HepG2 (cell line): ENCODE results near the gene SLC6A12. TPM values are rescaled to one million over a fixed set of nuclear protein-coding genes. Genes with fewer than 3 reads are reported as not detected.

ENCODE experiments used
- ATAC-seq: fragments of 200-7000 bp; cut with Tn5 transposase; 3 replicates; pipeline ENCODE4 v1.9.1; 2020; ENCODE audit warnings: mild to moderate bottlenecking, moderate library complexity
- Bru-seq: library from RNA; stranded (reverse); fragments of 400-500 nt; gene quantifications from one replicate; lab custom pipeline; 2021; lab: Mats Ljungman, UMichigan
- BruChase-seq, 2 experiments: library from RNA; stranded (reverse); fragments of 400-500 nt; gene quantifications; one replicate each; lab custom pipeline; 2021; lab: Mats Ljungman, UMichigan
- BruUV-seq: library from RNA; stranded (reverse); fragments of 400-500 nt; replicated peaks from 2 replicates; lab custom pipeline; 2021; lab: Mats Ljungman, UMichigan
- CTCF ChIA-PET: fragments of 300-600 bp; formaldehyde crosslinking; extraction: SDS; loops from one replicate; lab custom pipeline; 2021; ENCODE audit warnings: low total read pairs, inconsistent platforms, low intra/inter-chr PET ratio; lab: Yijun Ruan, JAX
- POLR2A ChIA-PET: fragments of 350-600 bp; sonication (Branson Sonifier 250); formaldehyde crosslinking; loops from one replicate; lab custom pipeline; 2020; ENCODE audit warnings: antibody characterized with exemption, inconsistent platforms; lab: Yijun Ruan, JAX
- DNase-seq: peaks from one replicate; pipeline ENCODE4 v3.0.0-alpha.2; 2015; ENCODE audit warnings: low spot score
- FAIRE-seq: peaks from 3 replicates; lab custom pipeline; 2011; peaks lifted over from hg19 to GRCh38; lab: Jason Lieb, UNC
- H2AFZ ChIP-seq: one replicate; pipeline ENCODE4 v1.6.1; 2011; ENCODE audit warnings: low read length, inconsistent platforms
- H3K27ac ChIP-seq: fragments of 300-600 bp; 3 replicates; pipeline ENCODE4 v1.8.0; 2011; ENCODE audit warnings: mixed run types, mild to moderate bottlenecking, mixed read lengths, low read length, inconsistent platforms; ENCODE audit not compliant: insufficient read depth; ENCODE audit errors: extremely low read length
- H3K27me3 ChIP-seq, 2 experiments: fragments of 200-600 bp in 1 of 2; 2 replicates in 1 of 2; 3 replicates in 1 of 2; pipeline versions ENCODE4 v1.6.0 to v1.8.0; 2011; ENCODE audit warnings: low read length in 2 of 2, mild to moderate bottlenecking in 2 of 2, moderate library complexity in 2 of 2, inconsistent platforms in 1 of 2; ENCODE audit not compliant: insufficient read depth in 2 of 2, control insufficient read depth in 1 of 2
- H3K36me3 ChIP-seq, 2 experiments: fragments of 200-600 bp in 1 of 2; replicated peaks in 1 of 2; 2 replicates in 1 of 2; 3 replicates in 1 of 2; pipeline versions ENCODE4 v1.5.1 to v1.8.0; 2011; ENCODE audit warnings: low read length in 2 of 2, inconsistent platforms in 1 of 2; ENCODE audit not compliant: insufficient read depth in 2 of 2, control insufficient read depth in 1 of 2
- H3K4me1 ChIP-seq: 2 replicates; pipeline ENCODE4 v1.5.1; 2012; ENCODE audit warnings: low read length, inconsistent platforms; ENCODE audit not compliant: insufficient read depth
- H3K4me2 ChIP-seq: 2 replicates; pipeline ENCODE4 v1.6.0; 2011; ENCODE audit warnings: low read depth, low read length, inconsistent platforms
- H3K4me3 ChIP-seq, 3 experiments: fragments of 200-600 bp in 1 of 3; sonication (generic), shearing (Covaris generic) in 1 of 3; replicated peaks in 1 of 3; 2 replicates each; pipeline ENCODE4 v1.5.1; 2011 to 2016; ENCODE audit warnings: low read length in 3 of 3, inconsistent platforms in 2 of 3, low read depth in 2 of 3, mild to moderate bottlenecking in 2 of 3, control low read depth in 1 of 3, mixed read lengths in 1 of 3; ENCODE audit not compliant: insufficient read depth in 1 of 3
- H3K79me2 ChIP-seq: one replicate; pipeline ENCODE4 v1.6.1; 2011; ENCODE audit warnings: low read length, inconsistent platforms; ENCODE audit not compliant: insufficient read depth
- H3K9ac ChIP-seq: 2 replicates; pipeline ENCODE4 v1.6.0; 2011; ENCODE audit warnings: mild to moderate bottlenecking, low read depth, low read length, inconsistent platforms; ENCODE audit not compliant: insufficient read depth
- H3K9me3 ChIP-seq: 2 replicates; pipeline ENCODE4 v1.5.1; 2012; ENCODE audit warnings: mild to moderate bottlenecking, low read length
- H4K20me1 ChIP-seq: 2 replicates; pipeline ENCODE4 v1.6.0; 2011; ENCODE audit warnings: inconsistent platforms, mild to moderate bottlenecking, low read length, moderate library complexity; ENCODE audit not compliant: insufficient read depth
- EZH2 ChIP-seq: conservative IDR thresholded peaks from 2 replicates; pipeline ENCODE4 v1.6.1; 2012; ENCODE audit warnings: mild to moderate bottlenecking, low read depth, low read length, moderate library complexity
- FOSL2 ChIP-seq: sonication (generic); formaldehyde crosslinking; IDR thresholded peaks from 2 replicates; pipeline ENCODE4 v1.4.0; 2020; ENCODE audit warnings: missing genetic modification reagents
- HNRNPL ChIP-seq: fragments of 200-400 bp; formaldehyde crosslinking; IDR thresholded peaks from 2 replicates; pipeline ENCODE4 v1.6.1; 2017; ENCODE audit warnings: mild to moderate bottlenecking, low read depth, low read length
- HOMEZ ChIP-seq: IDR thresholded peaks from 2 replicates; pipeline ENCODE4 v1.6.1; 2016; ENCODE audit warnings: low read depth
- PATZ1 ChIP-seq: sonication (generic); formaldehyde crosslinking; IDR thresholded peaks from 2 replicates; pipeline ENCODE4 v1.4.0; 2020; ENCODE audit warnings: missing genetic modification reagents
- PCBP1 ChIP-seq: fragments of 200-400 bp; formaldehyde crosslinking; IDR thresholded peaks from 2 replicates; pipeline ENCODE4 v1.6.1; 2017; ENCODE audit warnings: mild to moderate bottlenecking, low read depth, low read length, borderline replicate concordance
- POLR2G ChIP-seq: fragments of 200-400 bp; formaldehyde crosslinking; IDR thresholded peaks from 2 replicates; pipeline ENCODE4 v1.6.1; 2018; ENCODE audit warnings: mild to moderate bottlenecking, low read depth, low read length, moderate library complexity
- SIN3A ChIP-seq: IDR thresholded peaks from 2 replicates; pipeline ENCODE4 v1.6.1; 2011; ENCODE audit warnings: low read depth, mild to moderate bottlenecking, control low read depth, low read length, borderline replicate concordance
- STAT5B ChIP-seq: sonication (generic); formaldehyde crosslinking; IDR thresholded peaks from 2 replicates; pipeline ENCODE4 v1.4.0; 2020; ENCODE audit warnings: missing genetic modification reagents
- ZFX ChIP-seq: sonication (generic); formaldehyde crosslinking; IDR thresholded peaks from 2 replicates; pipeline ENCODE4 v1.4.0; 2020; ENCODE audit warnings: mild to moderate bottlenecking, low read depth, missing genetic modification reagents, moderate library complexity
- ZNF891 ChIP-seq: sonication (generic); formaldehyde crosslinking; IDR thresholded peaks from 2 replicates; pipeline ENCODE4 v1.5.0; 2020; ENCODE audit warnings: mild to moderate bottlenecking, missing genetic modification reagents
- WGBS: methylation state at CpG from one replicate; pipeline ENCODE4 v1.1.6; 2017; ENCODE audit warnings: low lambda C conversion rate; 5-methylcytosine and 5-hydroxymethylcytosine counted together
- in situ Hi-C: cut with HindIII; loops from 2 replicates; pipeline ENCODE4 v1.10.0; 2017; ENCODE audit warnings: low pct_unique_long_range_greater_than_20kb; ENCODE audit not compliant: extremely low pct_ligation_motif_present
- intact Hi-C: fragments of 100-400 bp; cut with micrococcal nuclease; formaldehyde crosslinking; loops from one replicate; pipeline ENCODE4 v1.10.0; 2022; ENCODE audit not compliant: unreplicated experiment
- long read RNA-seq, 2 experiments: library from RNA in 1 of 2; library from polyadenylated mRNA in 1 of 2; stranded (forward) in 1 of 2; unstranded in 1 of 2; transcript quantifications; one replicate each; pipeline ENCODE4 v2.0.0, GENCODE V29; 2019 to 2022
- polyA minus RNA-seq, 3 experiments: library from RNA; depleted of rRNA, polyadenylated mRNA; stranded (reverse); fragments of >200 nt; gene quantifications; 2 replicates each; pipeline ENCODE4 v1.2.3, GENCODE V29; 2011; ENCODE audit warnings: low replicate concordance in 1 of 3
- polyA plus RNA-seq, 8 experiments: library from polyadenylated mRNA; depleted of rRNA in 3 of 8; stranded (reverse) in 7 of 8; unstranded in 1 of 8; fragments of >200 nt; fragmentation: Illumina TruSeq in 4 of 8; extraction: Trizol in 4 of 8; gene quantifications; 2 replicates each; pipeline versions ENCODE4 v1.2.1 to v1.2.3, GENCODE V29; 2011 to 2016; ENCODE audit warnings: low read depth in 4 of 8, missing spikeins in 1 of 8, mixed read lengths in 1 of 8; ENCODE audit not compliant: insufficient read depth in 1 of 8
- total RNA-seq, 5 experiments: library from RNA; depleted of rRNA; stranded (reverse); fragments of >200 nt; fragmentation: Illumina TruSeq; extraction: Trizol; gene quantifications; 2 replicates each; pipeline ENCODE4 v1.2.3, GENCODE V29; 2016; ENCODE audit warnings: low read depth in 1 of 5

SLC6A12 gene
- total RNA-seq (2016; rRNA removed; fragmentation: Illumina TruSeq; extraction: Trizol) = 9.5 and 18.8 TPM in 2 replicates
- total RNA-seq (2016; cell fraction: cytosol; rRNA removed; fragmentation: Illumina TruSeq; extraction: Trizol; ENCODE audit: low read depth) = 3.7 and 5.6 TPM in 2 replicates
- total RNA-seq (2016; cell fraction: insoluble cytoplasmic fraction; rRNA removed; fragmentation: Illumina TruSeq; extraction: Trizol) = 10.4 and 17.8 TPM in 2 replicates
- total RNA-seq (2016; cell fraction: membrane; rRNA removed; fragmentation: Illumina TruSeq; extraction: Trizol) = 7.4 and 8.0 TPM in 2 replicates
- total RNA-seq (2016; cell fraction: nucleus; rRNA removed; fragmentation: Illumina TruSeq; extraction: Trizol) = 17.0 and 17.6 TPM in 2 replicates
- 3.7 and 6.0 TPM in 2 replicates for polyA plus RNA-seq (2011; rRNA removed)
- polyA plus RNA-seq (2011; cell fraction: cytosol; rRNA removed) = 4.4 and 5.0 TPM in 2 replicates
- 10.3 and 12.4 TPM in 2 replicates for polyA plus RNA-seq (2011; cell fraction: nucleus; rRNA removed)
- polyA plus RNA-seq (2012) = 0.66 and 5.8 TPM in 2 replicates
- polyA plus RNA-seq (2016; cell fraction: cytosol; fragmentation: Illumina TruSeq; extraction: Trizol; ENCODE audit: low read depth) = 2.3 and 2.8 TPM in 2 replicates
- 7.2 and 9.0 TPM in 2 replicates for polyA plus RNA-seq (2016; cell fraction: insoluble cytoplasmic fraction; fragmentation: Illumina TruSeq; extraction: Trizol; ENCODE audit: low read depth)
- polyA plus RNA-seq (2016; cell fraction: membrane; fragmentation: Illumina TruSeq; extraction: Trizol; ENCODE audit: low read depth) = 3.9 and 4.9 TPM in 2 replicates
- polyA plus RNA-seq (2016; cell fraction: nucleus; fragmentation: Illumina TruSeq; extraction: Trizol; ENCODE audit: insufficient read depth, low read depth) = 27.1 and 27.7 TPM in 2 replicates
- polyA minus RNA-seq (2011; rRNA and poly(A)+ RNA removed; ENCODE audit: low replicate concordance) = 1.2 and 11.3 TPM in 2 replicates
- 7.0 and 7.2 TPM in 2 replicates for polyA minus RNA-seq (2011; cell fraction: cytosol; rRNA and poly(A)+ RNA removed)
- 5.8 and 7.1 TPM in 2 replicates for polyA minus RNA-seq (2011; cell fraction: nucleus; rRNA and poly(A)+ RNA removed)
- Bru-seq, nascent RNA = percentile 59 among the genes with signal in this experiment
- BruChase-seq, experiment 1, labeled RNA remaining after a 6-hour chase = percentile 63 among the genes with signal in this experiment
- percentile 69 among the genes with signal in this experiment for BruChase-seq, experiment 2, labeled RNA remaining after a 2-hour chase
- long read RNA-seq, experiment 1, partial matches to known transcripts = 6 of 12 reads
- long read RNA-seq, experiment 1, other reads (novel, unspliced or antisense) = 5 of 12 reads
- long read RNA-seq, experiment 2, partial matches to known transcripts = 20 of 101 reads
- long read RNA-seq, experiment 2, other reads (novel, unspliced or antisense) = 75 of 101 reads

- Histone ChIP-seq H3K27ac (no peak within 1 kb of the TSS), H3K4me1 (peaks cover 67% of the 10 kb centered on the region), H3K9me3 (no peaks in the 10 kb centered on the region), H4K20me1 (peaks cover 7% of the 10 kb centered on the region), H3K27me3 (peaks cover 0 to 16% of the 10 kb centered on the region in 2 experiments; a peak in 3 of 5 replicates), H3K9ac (peak within 1 kb of the TSS; percentile 23; the same call in 1 of the 2 replicates), H3K79me2 (no peaks in the 10 kb centered on the region), H2AFZ (no peak within 1 kb of the TSS), H3K4me3 (peak within 1 kb of the TSS; percentile 35 to 65 (median 43); a peak in 5 of 6 replicates), H3K4me2 (peak within 1 kb of the TSS; percentile 91), H3K36me3 (no peaks in the 10 kb centered on the region)
- BruUV-seq = no TSS peak
- peak; percentile 27 for DNase-seq
- intact Hi-C loops (loop anchor here (5.0 kb wide), 1 partner anchor 37 kb away; no protein-coding TSS in a partner anchor), in situ Hi-C loops (no loop called here)
- FAIRE-seq = peak; percentile 46
- CTCF ChIA-PET = no interaction called here
- peak; percentile 1; the same call in 1 of the 3 replicates for ATAC-seq
- 8% methylated on average over 11 of the region's 14 CpGs for WGBS
- POLR2A ChIA-PET = interaction anchor here (1.5 to 2.1 kb wide), 2 partner anchors 22 to 25 kb away, joined by 8 to 12 read pairs; no protein-coding TSS in a partner anchor
- TF ChIP-seq SIN3A (no peak), EZH2 (no peak), STAT5B (CRISPR knock-in tag) (no peak), HOMEZ (no peak), FOSL2 (CRISPR knock-in tag) (peak; percentile 26; the same call in 1 of the 2 replicates), POLR2G (0 out of 2 replicates have a peak, but pooled peaks have one; percentile 35), ZFX (CRISPR knock-in tag) (no peak), PCBP1 (0 out of 2 replicates have a peak, but pooled peaks have one; percentile 66), HNRNPL (no peak), ZNF891 (CRISPR knock-in tag) (no peak), PATZ1 (CRISPR knock-in tag) (peak; percentile 54)
Observed at GRCh38 chr12:214003-214741, at the start of gene SLC6A12. Gene SLC6A12, minus strand, starts transcription at chr12:214157. Its CDS starts 4,171 bp downstream, at chr12:209986.
